T-helper 2 cell (primary cell): ENCODE data around the gene ABCC1.
"Not testable (repeated sequence)": the region's sequence is repeated elsewhere in the genome, so short reads cannot be mapped to it uniquely, and the experiment has no call there.

Source experiments
- DNase-seq, 5 experiments: peaks; one replicate each; pipeline versions ENCODE4 v3.0.0 to v3.0.0-alpha.2; 2012 to 2022

Gene ABCC1

DNA sequence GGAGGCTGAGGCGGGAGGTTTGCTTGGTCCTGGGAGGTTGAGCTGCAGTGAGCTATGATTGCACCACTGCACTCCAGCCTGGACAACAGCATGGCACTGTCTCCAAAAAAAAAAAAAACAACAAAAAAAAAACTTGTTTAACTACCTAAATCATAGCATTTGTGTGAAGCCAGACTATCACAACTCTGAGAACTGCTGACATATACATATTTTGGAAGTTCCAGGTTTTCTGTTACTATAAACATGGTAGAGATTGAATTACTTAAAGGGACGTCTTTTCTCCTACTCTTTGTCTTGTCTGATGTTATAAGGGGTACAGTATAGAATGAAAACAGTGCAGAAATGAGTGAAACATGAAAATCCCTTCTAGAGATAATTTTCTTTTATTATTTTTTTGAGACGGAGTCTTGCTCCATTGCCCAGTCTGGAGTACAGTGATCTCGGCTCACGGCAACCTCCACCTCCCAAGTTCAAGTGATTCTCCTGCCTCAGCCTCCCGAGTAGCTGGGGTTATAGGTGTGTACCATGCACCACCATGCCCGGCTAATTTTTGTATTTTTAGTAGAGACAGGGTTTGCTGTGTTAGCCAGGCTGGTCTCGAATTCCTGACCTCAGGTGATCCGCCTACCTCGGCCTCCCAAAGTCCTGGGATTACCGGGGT is 18.4 kb downstream of the ABCC1 start:
- no peak for DNase-seq

DNA sequence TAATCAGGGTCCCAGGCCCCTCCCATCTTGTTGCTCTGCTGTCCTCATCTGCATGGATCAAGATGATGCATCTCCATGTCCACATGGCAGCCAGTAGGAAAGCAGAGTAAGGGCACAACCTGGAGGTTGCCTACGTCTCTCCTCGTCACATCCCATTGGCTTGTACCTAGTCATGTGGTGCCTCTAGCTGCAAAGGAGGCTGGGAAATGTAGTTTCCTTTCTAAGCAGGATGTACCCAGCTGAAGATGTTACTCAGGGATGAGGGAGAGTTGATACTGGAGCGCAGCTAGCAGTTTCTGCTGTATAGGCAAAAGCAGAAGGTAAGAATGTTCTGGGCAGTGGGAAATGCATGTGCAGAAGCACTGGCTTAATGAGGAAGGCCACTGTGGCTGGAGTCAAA is 20.8 kb downstream of the ABCC1 start:
- DNase-seq, result peak in 1 of 5 experiments; percentile 31

DNA sequence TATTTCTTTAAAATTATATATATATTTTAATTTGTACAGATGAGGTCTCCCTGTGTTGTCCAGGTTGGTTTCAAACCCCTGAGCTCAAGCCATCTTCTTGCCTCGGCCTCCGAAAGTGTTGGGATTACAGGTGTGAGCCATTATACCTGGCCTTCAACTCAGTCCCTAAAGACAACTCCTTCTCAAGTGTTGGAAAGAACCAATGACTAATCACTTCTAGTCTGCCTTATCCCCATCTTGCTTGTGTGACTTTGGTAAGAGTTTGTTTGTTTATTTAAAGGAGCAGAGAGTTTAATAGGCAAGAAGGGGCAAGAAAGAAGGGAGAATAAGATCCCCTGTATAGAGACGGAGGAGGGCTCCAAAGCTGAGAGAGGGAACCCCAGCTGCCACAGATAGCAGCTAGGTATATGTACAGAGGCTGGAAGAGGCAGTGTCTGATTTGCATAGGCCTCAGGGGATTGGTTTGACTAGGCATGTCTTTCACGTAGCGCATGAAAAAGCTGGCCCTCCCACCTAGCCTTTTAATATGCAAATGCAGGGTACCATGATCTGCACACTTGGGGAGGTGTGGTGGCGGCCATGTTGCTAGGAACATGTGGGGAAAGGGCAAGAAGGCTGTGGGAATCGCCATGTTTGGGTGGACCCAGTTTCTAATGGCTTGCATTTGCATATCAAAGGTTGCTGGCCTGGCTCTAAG is 21.5 kb downstream of the ABCC1 start:
- DNase-seq, result no peak

DNA sequence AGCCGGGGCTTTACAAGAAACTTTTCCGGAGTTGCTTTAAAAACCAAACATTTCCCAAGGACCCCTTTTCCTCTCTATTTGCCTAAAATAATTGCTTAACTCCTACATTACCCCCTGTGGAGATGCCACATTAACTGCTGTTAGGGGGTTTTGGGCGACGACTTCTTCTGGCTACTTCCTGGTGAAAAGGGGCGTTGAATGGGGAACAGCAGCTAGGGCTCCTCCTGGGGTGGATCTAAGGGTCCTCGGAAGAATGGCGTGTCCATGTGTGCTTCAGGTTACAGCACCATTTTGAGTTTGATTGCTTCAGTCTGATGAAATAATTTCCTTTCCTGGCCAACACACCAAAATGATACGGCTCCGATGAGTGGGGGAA is 22.0 kb downstream of the ABCC1 start:
- DNase-seq, result no peak

DNA sequence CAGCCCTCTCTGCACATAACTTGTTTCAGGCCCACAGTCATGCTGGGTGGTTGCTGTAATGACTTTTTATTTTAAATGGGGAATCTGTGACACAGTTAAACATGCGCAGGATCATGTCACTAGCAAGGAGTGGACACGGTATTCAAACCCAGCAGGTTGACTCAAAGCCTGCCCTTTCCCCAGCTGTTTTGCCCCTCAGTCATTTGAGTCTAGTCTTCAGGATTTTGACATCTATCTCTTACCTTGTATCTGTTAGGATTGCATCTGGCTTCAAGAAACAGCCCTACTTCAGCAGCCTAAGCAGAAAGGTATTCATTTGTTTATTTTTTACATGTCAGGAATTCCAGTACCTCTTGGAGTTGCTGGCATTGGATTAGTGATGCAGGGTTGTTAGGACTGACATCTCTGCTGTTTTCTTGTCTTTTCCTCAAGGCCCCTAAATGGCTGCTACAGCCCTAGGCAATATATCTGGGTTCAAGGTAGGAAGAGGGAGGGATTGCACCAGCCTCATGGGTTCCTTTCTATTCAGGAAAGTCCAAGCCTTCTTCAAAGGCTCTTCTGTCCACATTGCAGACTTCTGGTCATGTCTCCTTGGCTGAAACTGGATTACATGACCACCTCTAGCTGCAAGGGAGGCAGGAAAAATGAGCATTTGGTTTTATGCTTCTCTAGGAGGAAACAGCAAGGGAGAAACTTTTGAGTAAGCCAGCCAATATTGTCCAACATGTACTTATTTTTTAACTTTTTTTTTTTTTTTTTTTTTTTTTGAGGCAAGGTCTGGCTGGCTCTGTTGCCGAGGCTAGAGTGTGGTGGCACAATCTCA is 22.8 kb downstream of the ABCC1 start:
- DNase-seq, result no peak

DNA sequence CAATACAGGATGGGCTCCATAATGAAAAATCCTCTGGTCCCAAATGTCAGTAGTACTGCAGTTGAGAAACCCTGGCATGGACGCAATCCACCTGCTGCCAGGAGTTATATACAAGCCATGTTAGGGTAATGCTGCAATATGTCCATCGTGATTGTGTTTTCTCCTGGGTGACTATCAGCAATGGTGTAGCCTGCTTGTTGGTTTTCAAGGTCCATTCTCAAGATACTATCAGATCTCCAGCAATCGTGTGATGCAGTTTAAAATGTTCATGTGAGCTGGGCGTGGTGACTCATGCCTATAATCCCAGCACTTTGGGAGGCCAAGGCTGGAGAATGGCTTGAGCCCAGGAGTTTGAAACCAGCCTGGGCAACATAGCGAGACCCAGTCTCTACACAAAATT is 24.0 kb downstream of the ABCC1 start:
- DNase-seq, result no peak

DNA sequence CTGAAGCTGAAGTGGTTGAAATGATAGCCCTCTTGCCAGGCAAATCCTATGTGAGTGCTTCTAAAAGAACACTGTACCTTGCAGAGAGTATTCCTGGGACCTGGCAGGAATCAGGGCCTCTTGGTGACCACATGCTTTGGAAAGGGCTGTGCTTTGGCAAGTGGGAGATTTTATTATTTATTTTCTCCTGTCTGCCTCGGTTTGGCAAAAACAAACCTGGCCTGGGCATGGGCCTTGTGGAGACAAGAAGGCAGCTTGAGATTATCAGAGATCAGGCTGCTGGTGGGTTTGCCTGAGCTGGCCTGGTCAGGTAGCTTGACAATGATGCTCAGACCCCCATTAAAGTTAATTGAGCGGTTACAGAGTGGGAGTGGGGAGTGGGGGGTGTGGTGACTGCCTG is 24.6 kb downstream of the ABCC1 start:
- no peak for DNase-seq

DNA sequence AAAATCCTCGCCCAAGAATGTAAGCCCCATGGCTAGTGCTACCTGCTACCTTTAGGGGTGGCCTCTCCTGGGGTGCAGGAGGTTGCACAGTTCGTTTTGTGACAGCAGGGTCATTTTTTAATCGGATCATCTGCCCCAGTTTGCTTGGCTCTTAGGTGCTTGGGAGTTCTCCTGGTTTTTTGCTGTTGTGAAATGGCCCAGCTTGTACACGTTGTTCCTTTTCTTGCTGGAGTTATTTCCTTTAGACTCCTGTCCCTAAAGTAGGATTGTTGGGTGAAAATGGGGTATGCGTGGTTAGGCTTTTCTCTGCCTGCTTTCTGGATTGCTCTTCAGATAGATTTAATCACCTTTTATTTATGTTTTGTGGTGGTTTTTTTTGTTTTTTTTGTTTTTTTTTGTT is 25.8 kb downstream of the ABCC1 start:
- DNase-seq, result no peak

DNA sequence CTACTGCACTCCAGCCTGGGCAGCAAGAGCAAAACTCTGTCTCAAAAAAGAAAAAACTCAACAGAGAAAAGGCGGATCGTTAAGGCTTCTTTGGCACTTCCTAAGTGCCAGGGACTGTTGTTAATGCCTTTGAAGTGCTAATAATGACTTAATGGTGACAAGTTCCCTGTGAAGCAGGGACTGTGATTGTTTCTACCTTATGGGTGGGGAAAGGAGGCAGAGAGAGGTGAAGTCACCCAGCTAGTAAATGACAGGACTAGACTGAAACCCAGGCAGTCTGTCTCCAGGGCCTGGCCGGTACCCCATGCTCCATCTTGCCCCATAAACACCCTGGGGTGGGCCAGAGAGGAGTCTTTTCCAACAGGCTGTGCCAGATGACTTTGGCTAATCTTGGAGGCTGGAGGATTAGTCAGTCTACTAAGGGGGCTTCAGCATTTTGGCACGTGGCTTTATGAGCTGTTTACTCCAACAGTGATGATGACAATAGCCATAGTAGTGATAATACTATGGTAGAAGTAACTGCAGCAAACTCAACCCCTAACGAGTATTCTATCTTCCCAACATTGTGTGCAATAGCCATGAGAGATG is 26.9 kb downstream of the ABCC1 start:
- no peak for DNase-seq

DNA sequence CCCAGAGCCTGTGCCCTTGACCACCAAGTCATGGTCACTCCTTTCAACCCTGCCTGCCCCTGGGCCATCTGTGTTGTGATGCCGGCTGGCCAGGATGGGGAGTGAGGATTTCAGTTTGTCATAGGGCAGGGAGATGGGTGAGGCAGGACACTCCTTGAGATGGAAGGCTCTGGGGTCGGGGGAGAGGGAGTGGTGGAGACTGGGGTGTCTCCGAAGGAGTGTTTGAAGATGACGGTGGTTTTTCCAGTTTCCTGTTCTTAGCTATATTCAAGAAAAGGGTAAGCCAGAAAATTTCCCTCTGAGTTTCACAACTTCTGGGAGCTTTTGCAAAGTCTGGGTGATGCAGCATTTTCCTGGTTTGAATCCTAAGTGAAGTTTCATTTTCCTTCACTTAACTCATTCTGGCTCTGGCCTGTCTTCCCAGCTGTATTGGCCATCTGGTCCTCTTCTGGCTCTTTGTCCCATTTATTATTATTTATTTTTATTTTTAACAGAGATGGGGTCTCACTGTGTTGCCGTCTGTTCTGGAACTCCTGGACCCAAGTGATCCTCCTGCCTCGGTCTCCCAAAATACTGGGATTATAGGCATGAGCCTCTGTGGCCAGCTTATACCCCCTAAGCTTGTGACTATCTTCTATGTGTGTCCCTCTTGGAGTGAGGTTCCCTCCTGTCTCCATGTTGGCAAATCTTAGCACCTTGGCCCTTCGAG is 27.7 kb downstream of the ABCC1 start:
- no peak for DNase-seq

DNA sequence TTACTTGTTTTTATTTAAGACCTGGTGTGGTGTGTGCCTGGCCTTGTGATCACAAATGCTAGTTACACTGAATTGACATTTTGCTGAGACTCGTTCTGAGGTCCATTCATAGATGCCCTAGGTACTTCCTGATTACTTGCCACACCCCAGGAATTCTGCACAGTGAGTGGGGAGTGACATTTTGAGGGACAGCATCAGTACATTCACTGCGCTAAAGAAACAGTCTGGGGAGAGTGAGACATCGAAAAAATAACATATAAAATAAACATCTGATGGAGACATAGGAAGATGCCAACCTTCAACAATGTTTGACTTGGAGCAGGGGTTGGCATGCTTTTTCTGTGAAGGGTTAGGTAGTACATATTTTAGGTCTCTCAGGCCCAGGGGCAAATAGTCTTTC is 30.4 kb downstream of the ABCC1 start:
- no peak for DNase-seq

DNA sequence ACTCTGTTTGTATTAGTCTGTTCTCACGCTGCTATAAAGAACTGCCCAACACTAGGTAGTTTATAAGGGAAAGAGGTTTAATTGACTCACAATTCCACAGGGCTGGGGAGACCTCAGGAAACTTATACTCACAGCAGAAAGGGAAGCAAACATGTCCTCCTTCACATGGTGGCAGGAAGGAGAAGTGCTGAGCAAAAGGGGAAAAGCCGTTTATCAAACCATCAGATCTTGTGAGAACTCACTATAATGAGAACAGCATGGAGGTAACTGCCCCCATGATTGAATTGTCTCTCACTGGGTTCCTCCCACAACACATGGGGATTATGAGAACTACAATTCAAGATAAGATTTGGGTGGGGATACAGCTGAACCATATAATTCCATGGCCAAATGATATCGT is 30.9 kb downstream of the ABCC1 start:
- DNase-seq, result no peak

DNA sequence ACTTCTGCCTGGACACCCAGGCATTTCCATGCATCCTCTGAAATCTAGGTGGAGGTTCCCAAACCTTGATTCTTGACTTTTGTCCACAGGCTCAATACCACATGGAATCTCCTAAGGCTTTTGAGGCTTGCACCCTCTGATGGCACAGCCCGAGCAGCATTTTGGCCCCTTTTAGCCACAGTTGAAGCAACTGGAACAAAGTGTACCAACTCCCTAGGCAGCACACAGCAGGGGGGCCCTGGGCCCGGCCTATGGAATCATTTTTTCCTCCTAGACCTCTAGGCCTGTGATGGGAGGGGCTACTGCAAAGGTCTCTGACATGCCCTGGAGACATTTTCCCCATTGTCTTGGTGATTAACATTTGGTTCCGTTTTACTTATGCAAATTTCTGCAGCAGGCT is 32.0 kb downstream of the ABCC1 start:
- DNase-seq, result no peak

DNA sequence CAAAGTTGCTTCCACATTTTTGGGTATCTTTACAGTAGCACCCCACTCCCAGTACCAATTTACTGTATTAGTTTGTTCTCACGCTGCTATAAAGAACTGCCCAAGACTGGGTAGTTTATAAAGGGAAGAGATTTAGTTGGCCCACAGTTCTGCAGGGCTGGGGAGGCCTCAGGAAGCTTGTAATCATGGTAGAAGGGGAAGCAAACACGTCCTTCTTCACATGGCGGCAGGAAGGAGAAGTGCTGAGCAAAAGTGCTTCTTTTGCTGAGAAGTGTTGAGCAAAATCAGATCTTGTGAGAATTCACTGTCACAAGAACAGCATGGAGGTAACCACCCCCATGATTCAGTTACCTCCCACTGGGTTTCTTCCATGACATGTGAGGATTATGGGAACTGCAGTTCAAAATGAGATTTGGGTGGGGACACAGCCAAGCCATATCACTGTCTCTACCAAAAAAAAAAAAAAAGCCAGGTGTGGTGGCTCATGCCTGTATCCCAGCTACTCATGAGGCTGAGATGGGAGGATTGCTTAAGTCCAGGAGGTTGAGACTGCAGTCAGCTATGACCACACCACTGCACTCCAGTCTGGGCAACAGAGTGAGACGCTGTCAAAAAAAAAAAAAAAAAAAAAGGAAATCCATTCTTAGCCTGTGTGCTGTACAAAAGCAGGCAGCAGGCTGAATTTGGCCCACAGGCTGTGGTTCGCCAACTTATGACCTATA is 32.9 kb downstream of the ABCC1 start:
- not testable (repeated sequence) for DNase-seq

DNA sequence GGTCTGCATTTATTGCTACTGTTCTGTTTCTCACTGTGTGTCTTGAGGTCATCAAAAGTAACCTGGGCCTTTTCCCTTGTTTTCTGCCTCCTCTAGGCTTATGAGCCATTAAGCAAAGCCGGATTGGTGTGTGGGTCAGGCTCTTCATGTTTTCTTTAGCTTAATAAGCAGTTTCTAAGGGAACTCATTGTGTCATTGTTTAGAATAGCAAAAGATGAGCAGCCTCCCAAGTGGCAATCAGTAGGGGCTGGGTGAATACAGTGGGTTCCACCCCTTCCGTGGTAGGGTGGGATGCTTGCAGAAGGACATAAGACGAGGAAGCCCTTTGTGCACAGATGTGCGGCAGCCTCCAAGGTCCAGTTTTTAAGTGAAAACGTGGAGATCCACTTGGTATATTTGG is 34.5 kb downstream of the ABCC1 start:
- no peak for DNase-seq

DNA sequence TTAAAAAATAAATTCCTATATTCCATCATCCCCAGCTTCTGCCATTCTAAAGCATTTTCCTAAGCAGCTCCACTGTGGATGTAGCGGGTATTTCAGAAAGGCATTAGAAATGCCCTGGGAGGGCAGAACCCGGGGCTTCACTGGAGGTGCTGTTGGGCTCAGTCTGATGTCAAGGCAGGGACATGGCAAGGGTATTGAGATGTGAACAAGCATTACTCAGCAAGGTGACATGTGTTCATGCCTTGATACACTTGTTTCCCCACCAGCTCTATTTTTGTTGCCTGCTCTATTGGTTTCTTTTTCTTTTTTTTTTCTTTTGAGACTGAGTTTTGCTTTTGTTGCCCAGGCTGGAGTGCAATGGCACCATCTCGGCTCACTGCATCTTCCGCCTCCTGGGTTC is 35.7 kb downstream of the ABCC1 start:
- DNase-seq, result no peak

DNA sequence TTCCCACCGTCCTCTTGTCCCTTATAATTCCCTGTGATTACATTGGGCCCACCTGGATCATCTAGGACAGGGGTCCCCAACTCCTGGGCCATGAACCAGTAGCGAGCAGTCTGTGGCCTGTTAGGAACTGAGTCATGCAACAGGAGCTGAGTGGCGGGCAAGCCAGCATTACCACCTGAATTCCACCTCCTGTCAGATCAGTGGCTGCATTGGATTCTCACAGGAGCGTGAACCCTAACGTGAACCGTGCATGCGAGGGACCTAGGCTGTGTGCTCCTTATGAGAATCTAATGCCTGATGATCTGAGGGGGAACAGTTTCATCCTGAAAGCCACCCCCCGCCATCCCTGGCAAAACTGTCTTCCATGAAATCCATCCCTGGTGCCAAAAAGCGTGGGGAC is 36.8 kb downstream of the ABCC1 start:
- no peak for DNase-seq

DNA sequence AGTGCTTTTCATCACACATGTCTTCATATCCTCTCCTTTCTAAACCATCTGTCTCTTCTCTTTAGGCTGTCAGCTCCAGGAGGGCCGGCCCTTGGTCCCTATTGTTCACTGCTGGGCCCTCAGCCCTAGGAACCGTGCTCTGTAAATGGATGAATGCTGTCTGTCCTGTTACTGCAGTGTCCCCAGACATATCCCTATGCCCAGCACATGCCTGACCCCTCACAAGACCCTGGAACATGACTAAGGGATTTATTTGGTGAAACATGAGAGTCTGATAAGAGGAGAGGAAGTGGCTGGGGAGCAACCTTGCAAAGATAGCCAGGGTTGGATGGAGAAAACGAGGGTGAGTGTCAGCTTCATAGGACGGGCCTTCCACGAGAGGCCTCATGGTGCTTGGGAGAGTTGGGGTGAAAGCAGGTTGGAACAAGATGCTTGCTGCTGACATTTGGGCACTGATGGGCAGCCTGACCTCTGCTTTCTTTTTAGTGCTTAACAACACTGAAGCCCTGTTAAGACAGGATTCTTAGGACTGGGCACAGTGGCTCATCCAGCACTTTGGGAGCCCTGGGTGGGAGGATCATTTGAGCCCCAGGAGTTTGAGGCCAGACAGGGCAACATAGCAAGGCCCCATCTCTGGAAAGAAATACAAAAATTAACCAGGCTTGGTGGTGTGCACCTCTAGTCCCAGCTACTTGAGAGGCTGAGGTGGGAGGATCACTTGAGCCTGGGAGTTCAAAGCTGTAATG is 39.0 kb downstream of the ABCC1 start:
- DNase-seq, result peak in 1 of 5 experiments; percentile 11

DNA sequence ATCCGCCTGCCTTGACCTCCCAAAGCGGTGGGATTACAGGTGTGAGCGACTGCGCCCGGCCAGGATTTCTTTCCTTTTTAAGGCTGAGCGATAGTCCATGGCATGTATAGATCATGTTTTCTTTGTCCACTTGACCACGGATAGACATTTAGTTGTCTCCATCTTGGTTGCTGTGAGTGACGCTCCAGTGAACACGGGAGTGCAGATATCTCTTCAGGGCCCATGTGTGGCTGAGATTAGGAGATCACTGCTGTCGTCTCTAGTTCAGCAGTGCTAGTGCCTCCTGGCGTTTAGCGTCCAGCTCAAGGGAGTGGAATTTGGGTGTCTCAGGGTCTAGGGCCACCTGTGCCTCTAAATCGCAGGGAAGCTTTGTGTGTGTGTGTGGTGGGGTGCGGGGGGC is 41.5 kb downstream of the ABCC1 start:
- DNase-seq, result no peak

DNA sequence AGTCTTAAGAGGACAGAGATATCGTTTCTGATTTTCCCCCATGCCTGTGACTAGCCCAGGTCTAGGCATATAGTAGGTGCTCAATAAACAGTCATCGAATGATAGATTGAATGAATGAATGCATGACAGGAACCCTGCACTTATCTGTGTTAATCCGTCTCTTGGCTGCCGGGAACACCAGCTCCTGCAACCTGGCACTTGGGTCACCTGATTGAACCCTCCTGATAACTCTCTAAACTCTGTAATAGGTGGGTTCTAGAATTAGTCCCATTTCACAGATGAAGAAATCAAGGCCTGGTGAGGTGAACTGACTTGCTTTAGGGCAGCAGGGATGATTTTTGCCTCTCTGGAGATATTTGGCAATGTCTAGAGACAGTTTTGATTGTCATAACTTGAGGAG is 43.7 kb downstream of the ABCC1 start:
- DNase-seq, result no peak

DNA sequence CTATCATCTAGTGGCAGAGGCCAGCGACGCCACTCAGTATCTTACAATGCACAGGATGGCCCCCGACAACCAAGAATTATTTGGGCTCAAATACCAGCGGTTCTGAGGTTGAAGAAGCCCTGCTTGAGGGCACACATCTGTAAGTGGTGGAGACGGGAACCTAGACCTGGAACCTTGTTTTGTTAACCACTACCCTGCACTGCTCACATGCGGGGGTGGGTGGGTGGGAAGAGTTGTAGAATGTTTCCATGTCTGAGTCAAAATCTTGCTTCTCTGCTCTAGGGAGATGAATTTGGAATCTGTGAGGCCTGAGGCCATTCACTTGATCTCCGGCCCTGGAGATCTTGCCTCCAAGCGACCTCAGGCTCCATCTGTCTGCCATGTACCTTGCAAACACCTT is 44.1 kb downstream of the ABCC1 start:
- no peak for DNase-seq
